ENCODE results near the gene UTY. TPM values are rescaled to one million over a fixed set of nuclear protein-coding genes. Genes with fewer than 3 reads are reported as not detected.

Gene UTY
- total RNA-seq, 1 donor, result 36.9 TPM

DNA sequence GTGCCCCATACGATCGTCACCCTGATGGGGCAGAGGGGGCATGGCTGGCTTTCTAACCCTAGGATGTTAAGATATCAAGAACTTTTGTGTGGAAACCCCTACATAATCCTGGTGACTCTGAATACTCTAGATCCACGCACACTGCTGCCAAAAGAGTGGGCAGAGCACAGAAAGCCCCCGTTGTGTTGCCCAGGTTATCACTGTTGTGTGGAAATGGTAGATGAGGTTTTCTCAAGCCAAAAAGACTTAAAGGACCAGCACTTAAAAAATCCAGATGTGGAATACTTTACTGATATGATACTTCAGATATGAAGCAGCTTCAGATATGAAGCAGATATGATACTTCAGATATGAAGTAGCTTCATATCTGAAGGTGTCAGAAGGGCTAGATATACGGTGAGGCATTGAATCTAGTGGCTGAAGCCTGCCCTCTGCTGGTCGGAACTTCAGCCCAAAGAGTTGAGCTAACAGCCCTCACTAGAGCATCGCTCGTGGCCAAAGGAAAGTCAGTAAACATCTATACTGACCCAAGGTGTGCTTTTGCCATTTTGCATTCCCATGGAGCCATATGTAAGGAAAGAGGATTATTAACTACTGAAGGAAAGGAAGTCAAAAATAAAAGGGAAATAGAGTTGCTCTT lies 136.4 kb downstream of the UTY start:
- no peak overlapping the region for H2AFZ ChIP-seq (ENCODE audit: low read length)
- no peaks in the 10 kb centered on the region for H3K36me3 ChIP-seq (ENCODE audit: insufficient read depth, low read length)
- no peak overlapping the region for H3K27ac ChIP-seq (ENCODE audit: low read depth, low read length)
- no peaks in the 10 kb centered on the region for H3K9me3 ChIP-seq (ENCODE audit: low read depth, low read length)
- no peak overlapping the region for H3K4me2 ChIP-seq (ENCODE audit: insufficient read depth, low read length)
- H3K27me3 ChIP-seq (ENCODE audit: insufficient read depth, low read length), result no peaks in the 10 kb centered on the region
- no peaks in the 10 kb centered on the region for H3K79me2 ChIP-seq (ENCODE audit: insufficient read depth, low read length)
- no peak for DNase-seq (ENCODE audit: insufficient read length, low spot score, missing footprints)
- no peaks in the 10 kb centered on the region for H3K4me1 ChIP-seq (ENCODE audit: insufficient read depth, low read length)
- no peaks in the 10 kb centered on the region for H4K20me1 ChIP-seq (ENCODE audit: insufficient read depth, low read length)
- H3K4me3 ChIP-seq (ENCODE audit: insufficient read depth, low read length), result no peak overlapping the region
- TF ChIP-seq, protein P1, sequence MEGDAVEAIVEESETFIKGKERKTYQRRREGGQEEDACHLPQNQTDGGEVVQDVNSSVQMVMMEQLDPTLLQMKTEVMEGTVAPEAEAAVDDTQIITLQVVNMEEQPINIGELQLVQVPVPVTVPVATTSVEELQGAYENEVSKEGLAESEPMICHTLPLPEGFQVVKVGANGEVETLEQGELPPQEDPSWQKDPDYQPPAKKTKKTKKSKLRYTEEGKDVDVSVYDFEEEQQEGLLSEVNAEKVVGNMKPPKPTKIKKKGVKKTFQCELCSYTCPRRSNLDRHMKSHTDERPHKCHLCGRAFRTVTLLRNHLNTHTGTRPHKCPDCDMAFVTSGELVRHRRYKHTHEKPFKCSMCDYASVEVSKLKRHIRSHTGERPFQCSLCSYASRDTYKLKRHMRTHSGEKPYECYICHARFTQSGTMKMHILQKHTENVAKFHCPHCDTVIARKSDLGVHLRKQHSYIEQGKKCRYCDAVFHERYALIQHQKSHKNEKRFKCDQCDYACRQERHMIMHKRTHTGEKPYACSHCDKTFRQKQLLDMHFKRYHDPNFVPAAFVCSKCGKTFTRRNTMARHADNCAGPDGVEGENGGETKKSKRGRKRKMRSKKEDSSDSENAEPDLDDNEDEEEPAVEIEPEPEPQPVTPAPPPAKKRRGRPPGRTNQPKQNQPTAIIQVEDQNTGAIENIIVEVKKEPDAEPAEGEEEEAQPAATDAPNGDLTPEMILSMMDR (IDR thresholded peaks at IDR 0.05; ENCODE audit: extremely low read depth, low read depth, low read length), result no peak

DNA sequence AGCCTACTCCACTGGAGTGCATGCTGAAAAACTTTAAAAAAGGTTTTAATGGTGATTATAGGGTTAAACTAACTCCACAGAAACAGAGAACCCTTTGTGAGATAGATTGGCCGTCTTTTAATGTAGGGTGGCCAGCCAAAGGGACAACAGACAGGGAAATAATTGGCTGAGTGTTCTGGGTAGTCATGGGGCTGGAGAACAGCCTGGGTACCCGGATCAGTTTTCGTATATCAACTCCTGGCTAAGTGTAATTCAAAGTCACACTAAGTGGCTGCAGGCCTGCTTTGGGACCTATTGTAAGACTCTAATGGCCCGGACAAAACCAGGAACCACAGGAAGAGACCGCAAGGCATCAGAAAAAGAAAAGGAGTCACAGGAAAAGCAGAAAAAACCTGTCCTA lies 139.9 kb downstream of the UTY start:
- Histone ChIP-seq H3K79me2 (ENCODE audit: insufficient read depth, low read length) (no peaks in the 10 kb centered on the region), H3K4me2 (ENCODE audit: insufficient read depth, low read length) (no peak overlapping the region), H3K4me1 (ENCODE audit: insufficient read depth, low read length) (no peaks in the 10 kb centered on the region), H2AFZ (ENCODE audit: low read length) (no peak overlapping the region), H3K27ac (ENCODE audit: low read depth, low read length) (no peak overlapping the region), H3K4me3 (ENCODE audit: insufficient read depth, low read length) (no peak overlapping the region), H4K20me1 (ENCODE audit: insufficient read depth, low read length) (no peaks in the 10 kb centered on the region), H3K9me3 (ENCODE audit: low read depth, low read length) (no peaks in the 10 kb centered on the region), H3K27me3 (ENCODE audit: insufficient read depth, low read length) (no peaks in the 10 kb centered on the region), H3K36me3 (ENCODE audit: insufficient read depth, low read length) (no peaks in the 10 kb centered on the region)
- no peak for DNase-seq (ENCODE audit: insufficient read length, low spot score, missing footprints)
- TF ChIP-seq, protein P1 (IDR thresholded peaks at IDR 0.05; ENCODE audit: extremely low read depth, low read depth, low read length), result no peak

DNA sequence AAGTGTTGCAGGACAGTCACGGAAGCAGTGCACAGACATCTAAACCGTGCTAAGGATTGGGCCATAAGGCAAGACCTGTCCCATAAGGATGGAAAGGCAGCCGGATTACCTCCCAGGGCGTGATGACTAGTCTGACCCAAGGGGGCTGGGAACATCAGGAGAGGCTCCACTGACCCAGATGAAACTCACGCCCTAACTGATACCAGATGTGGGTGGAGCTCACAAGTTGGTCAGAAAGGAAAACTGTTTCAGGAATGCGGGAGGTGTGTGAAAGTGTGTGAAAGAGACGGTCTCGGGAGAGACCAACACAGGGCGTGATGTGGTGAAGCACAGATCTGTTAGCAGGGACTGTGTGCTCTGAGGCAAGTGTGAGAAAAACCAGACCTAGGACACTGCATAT lies 140.5 kb downstream of the UTY start:
- H3K27ac ChIP-seq (ENCODE audit: low read depth, low read length), result no peak overlapping the region
- no peak for DNase-seq (ENCODE audit: insufficient read length, low spot score, missing footprints)
- no peak overlapping the region for H3K4me2 ChIP-seq (ENCODE audit: insufficient read depth, low read length)
- no peaks in the 10 kb centered on the region for H3K79me2 ChIP-seq (ENCODE audit: insufficient read depth, low read length)
- no peaks in the 10 kb centered on the region for H3K9me3 ChIP-seq (ENCODE audit: low read depth, low read length)
- no peak overlapping the region for H3K4me3 ChIP-seq (ENCODE audit: insufficient read depth, low read length)
- TF ChIP-seq, protein P1 (IDR thresholded peaks at IDR 0.05; ENCODE audit: extremely low read depth, low read depth, low read length), result no peak
- no peaks in the 10 kb centered on the region for H4K20me1 ChIP-seq (ENCODE audit: insufficient read depth, low read length)
- H3K36me3 ChIP-seq (ENCODE audit: insufficient read depth, low read length), result no peaks in the 10 kb centered on the region
- no peaks in the 10 kb centered on the region for H3K27me3 ChIP-seq (ENCODE audit: insufficient read depth, low read length)
- no peak overlapping the region for H2AFZ ChIP-seq (ENCODE audit: low read length)
- no peaks in the 10 kb centered on the region for H3K4me1 ChIP-seq (ENCODE audit: insufficient read depth, low read length)

DNA sequence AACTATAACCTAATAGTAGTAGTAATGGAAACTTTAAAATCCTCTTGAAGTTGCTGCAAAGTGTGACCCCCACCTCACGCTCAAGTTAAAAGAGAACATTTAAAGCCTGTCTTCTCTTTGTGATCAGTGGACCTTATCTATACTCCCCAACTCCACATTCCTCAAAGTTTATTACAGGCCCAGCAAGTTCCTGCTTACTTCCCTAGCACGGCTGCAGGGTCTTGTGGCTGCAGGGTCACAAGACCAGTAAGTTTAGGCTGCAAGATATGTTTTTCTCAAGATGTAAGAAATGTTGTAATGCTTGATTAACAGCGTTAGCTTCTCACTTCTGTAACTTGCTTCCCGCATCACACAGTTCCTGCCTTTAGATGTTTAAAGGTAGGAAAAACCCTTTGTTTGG lies 141.1 kb downstream of the UTY start:
- H3K9me3 ChIP-seq (ENCODE audit: low read depth, low read length), result no peaks in the 10 kb centered on the region
- TF ChIP-seq, protein P1 (IDR thresholded peaks at IDR 0.05; ENCODE audit: extremely low read depth, low read depth, low read length), result no peak

More for the DNA sequence above, 141.1 kb downstream of the UTY start:
- no peak overlapping the region for H3K4me3 ChIP-seq (ENCODE audit: insufficient read depth, low read length)
- no peaks in the 10 kb centered on the region for H3K4me1 ChIP-seq (ENCODE audit: insufficient read depth, low read length)
- no peaks in the 10 kb centered on the region for H4K20me1 ChIP-seq (ENCODE audit: insufficient read depth, low read length)
- DNase-seq (ENCODE audit: insufficient read length, low spot score, missing footprints), result no peak
- H3K79me2 ChIP-seq (ENCODE audit: insufficient read depth, low read length), result no peaks in the 10 kb centered on the region
- H3K36me3 ChIP-seq (ENCODE audit: insufficient read depth, low read length), result no peaks in the 10 kb centered on the region
- H2AFZ ChIP-seq (ENCODE audit: low read length), result no peak overlapping the region
- H3K27me3 ChIP-seq (ENCODE audit: insufficient read depth, low read length), result no peaks in the 10 kb centered on the region
- H3K4me2 ChIP-seq (ENCODE audit: insufficient read depth, low read length), result no peak overlapping the region
- no peak overlapping the region for H3K27ac ChIP-seq (ENCODE audit: low read depth, low read length)

Measured in osteoblast (primary cell).